GM19463 (cell line): ENCODE results near the gene NLGN1.

ENCODE experiments used
- ATAC-seq: cut with Tn5 transposase; IDR thresholded peaks from one replicate; pipeline ENCODE4 v1.9.1; 2021; ENCODE audit warnings: mild to moderate bottlenecking, moderate library complexity; ENCODE audit not compliant: unreplicated experiment

The NLGN1 gene

GRCh38 chr3:173624086-173624485 lies 226.5 kb downstream of the NLGN1 start:
- no peak for ATAC-seq

- ATAC-seq = no peak
These were observed 233.3 kb downstream of the NLGN1 start for GRCh38 chr3:173630849-173631248.

GRCh38 chr3:173632945-173633344 lies 235.4 kb downstream of the NLGN1 start:
- ATAC-seq = no peak

GRCh38 chr3:173635826-173636225 lies 238.3 kb downstream of the NLGN1 start:
- ATAC-seq = no peak

GRCh38 chr3:173639098-173639497 lies 241.6 kb downstream of the NLGN1 start:
- no peak for ATAC-seq

- no peak for ATAC-seq
These were observed 244.2 kb downstream of the NLGN1 start for GRCh38 chr3:173641696-173642095.

GRCh38 chr3:173644086-173645082 lies 246.8 kb downstream of the NLGN1 start:
- ATAC-seq = no peak

- ATAC-seq = no peak
These were observed 253.1 kb downstream of the NLGN1 start for GRCh38 chr3:173650596-173650995.

GRCh38 chr3:173652093-173652492 lies 254.5 kb downstream of the NLGN1 start:
- ATAC-seq = no peak

GRCh38 chr3:173653781-173654180 lies 256.2 kb downstream of the NLGN1 start:
- ATAC-seq = no peak

- no peak for ATAC-seq
These were observed 262.4 kb downstream of the NLGN1 start for GRCh38 chr3:173659972-173660371.

- no peak for ATAC-seq
These were observed 263.2 kb downstream of the NLGN1 start for GRCh38 chr3:173660645-173661299.

GRCh38 chr3:173663696-173664111 lies 266.2 kb downstream of the NLGN1 start:
- no peak for ATAC-seq

GRCh38 chr3:173676094-173676493 lies 278.6 kb downstream of the NLGN1 start:
- no peak for ATAC-seq

GRCh38 chr3:173681188-173681678 lies 283.7 kb downstream of the NLGN1 start:
- ATAC-seq = no peak

GRCh38 chr3:173685456-173685855 lies 287.9 kb downstream of the NLGN1 start:
- ATAC-seq = no peak

- no peak for ATAC-seq
These were observed 290.8 kb downstream of the NLGN1 start for GRCh38 chr3:173688216-173688842.

- no peak for ATAC-seq
These were observed 293.1 kb downstream of the NLGN1 start for GRCh38 chr3:173690542-173691180.

GRCh38 chr3:173699353-173699752 lies 301.8 kb downstream of the NLGN1 start:
- ATAC-seq = no peak

- no peak for ATAC-seq
These were observed 302.8 kb downstream of the NLGN1 start for GRCh38 chr3:173700336-173700735.

GRCh38 chr3:173702561-173702960 lies 305.0 kb downstream of the NLGN1 start:
- ATAC-seq = no peak
